AG04450 (cell line): ENCODE data around the gene WNT7B. TPM values are rescaled to one million over a fixed set of nuclear protein-coding genes. Genes with fewer than 3 reads are reported as not detected.

Experiments
- CTCF ChIA-PET: fragments of 300-600, 350-600 bp; formaldehyde crosslinking; extraction: SDS; loops from one replicate; lab custom pipeline; 2022; ENCODE audit warnings: antibody characterized with exemption, inconsistent platforms; lab: Charles Lee
- POLR2A ChIA-PET: fragments of 350-600 bp; formaldehyde crosslinking; extraction: SDS; loops from one replicate; lab custom pipeline; 2021; ENCODE audit warnings: antibody characterized with exemption, inconsistent platforms; lab: Yijun Ruan, JAX
- DNase-seq: peaks from one replicate; pipeline ENCODE4 v3.0.0-alpha.2; 2011; ENCODE audit warnings: low read depth, low spot score
- H3K27ac ChIP-seq: one replicate; pipeline ENCODE4 v1.5.1; 2012; ENCODE audit warnings: low read depth, low read length, control low read depth
- H3K27me3 ChIP-seq: one replicate; pipeline ENCODE4 v1.6.0; 2012; ENCODE audit warnings: low read length; ENCODE audit not compliant: control insufficient read depth, insufficient read depth
- H3K4me3 ChIP-seq: 2 replicates; pipeline ENCODE4 v1.5.1; 2011; ENCODE audit warnings: mild to moderate bottlenecking, low read depth, low read length, control low read depth
- H3K9me3 ChIP-seq: 2 replicates; pipeline ENCODE4 v1.5.1; 2012; ENCODE audit warnings: low read length; ENCODE audit not compliant: control insufficient read depth, insufficient read depth
- polyA plus RNA-seq: library from polyadenylated mRNA; depleted of rRNA; stranded (reverse); fragments of >200 nt; gene quantifications from 2 replicates; pipeline ENCODE4 v1.2.3, GENCODE V29; 2011
- TF ChIP-seq, protein P1 (sequence below): IDR thresholded peaks from 2 replicates; pipeline ENCODE4 v1.5.1; 2011; ENCODE audit warnings: low read depth, low read length, control low read depth, inconsistent platforms

The WNT7B gene
- polyA plus RNA-seq, 1 experiment: 0.56 TPM

DNA sequence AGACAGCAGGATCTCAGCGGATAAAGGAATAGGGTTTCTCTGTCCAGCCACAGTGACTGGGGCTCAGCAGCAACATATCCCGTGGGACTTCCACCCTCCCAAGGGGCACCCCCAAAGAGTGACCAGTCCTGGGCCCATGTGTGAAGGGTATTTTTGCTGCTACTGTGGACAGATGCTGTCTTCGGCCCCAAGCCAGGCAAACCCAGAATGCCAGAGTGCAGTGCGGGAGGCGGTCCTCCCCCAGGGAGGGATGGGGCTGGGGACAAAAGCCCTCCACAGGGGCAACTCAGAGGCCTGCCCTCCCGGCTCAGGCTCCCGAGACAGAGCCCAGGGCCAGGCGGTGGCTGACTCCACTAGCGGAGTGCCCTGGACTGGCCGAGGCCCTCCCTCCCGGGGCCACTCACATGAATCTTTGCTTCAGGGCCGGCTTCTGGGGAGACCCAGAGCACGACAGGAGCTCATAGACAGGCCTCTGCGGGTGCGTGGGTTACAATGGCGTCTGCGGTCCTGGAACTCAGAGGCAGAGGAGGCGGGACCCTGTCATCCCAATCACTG is 34.7 kb upstream of the WNT7B start:
- H3K27ac ChIP-seq: no peak overlapping the region
- no peak overlapping the region for H3K4me3 ChIP-seq
- POLR2A ChIA-PET: no interaction called here
- peaks cover 17% of the 10 kb centered on the region for H3K9me3 ChIP-seq
- H3K27me3 ChIP-seq: no peaks in the 10 kb centered on the region
- CTCF ChIA-PET: interaction anchor here (1.8 kb wide), 1 partner anchor 12 kb away, joined by 6 read pairs; no protein-coding TSS in a partner anchor
- DNase-seq: no peak
- TF ChIP-seq, protein P1, sequence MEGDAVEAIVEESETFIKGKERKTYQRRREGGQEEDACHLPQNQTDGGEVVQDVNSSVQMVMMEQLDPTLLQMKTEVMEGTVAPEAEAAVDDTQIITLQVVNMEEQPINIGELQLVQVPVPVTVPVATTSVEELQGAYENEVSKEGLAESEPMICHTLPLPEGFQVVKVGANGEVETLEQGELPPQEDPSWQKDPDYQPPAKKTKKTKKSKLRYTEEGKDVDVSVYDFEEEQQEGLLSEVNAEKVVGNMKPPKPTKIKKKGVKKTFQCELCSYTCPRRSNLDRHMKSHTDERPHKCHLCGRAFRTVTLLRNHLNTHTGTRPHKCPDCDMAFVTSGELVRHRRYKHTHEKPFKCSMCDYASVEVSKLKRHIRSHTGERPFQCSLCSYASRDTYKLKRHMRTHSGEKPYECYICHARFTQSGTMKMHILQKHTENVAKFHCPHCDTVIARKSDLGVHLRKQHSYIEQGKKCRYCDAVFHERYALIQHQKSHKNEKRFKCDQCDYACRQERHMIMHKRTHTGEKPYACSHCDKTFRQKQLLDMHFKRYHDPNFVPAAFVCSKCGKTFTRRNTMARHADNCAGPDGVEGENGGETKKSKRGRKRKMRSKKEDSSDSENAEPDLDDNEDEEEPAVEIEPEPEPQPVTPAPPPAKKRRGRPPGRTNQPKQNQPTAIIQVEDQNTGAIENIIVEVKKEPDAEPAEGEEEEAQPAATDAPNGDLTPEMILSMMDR: no peak

DNA sequence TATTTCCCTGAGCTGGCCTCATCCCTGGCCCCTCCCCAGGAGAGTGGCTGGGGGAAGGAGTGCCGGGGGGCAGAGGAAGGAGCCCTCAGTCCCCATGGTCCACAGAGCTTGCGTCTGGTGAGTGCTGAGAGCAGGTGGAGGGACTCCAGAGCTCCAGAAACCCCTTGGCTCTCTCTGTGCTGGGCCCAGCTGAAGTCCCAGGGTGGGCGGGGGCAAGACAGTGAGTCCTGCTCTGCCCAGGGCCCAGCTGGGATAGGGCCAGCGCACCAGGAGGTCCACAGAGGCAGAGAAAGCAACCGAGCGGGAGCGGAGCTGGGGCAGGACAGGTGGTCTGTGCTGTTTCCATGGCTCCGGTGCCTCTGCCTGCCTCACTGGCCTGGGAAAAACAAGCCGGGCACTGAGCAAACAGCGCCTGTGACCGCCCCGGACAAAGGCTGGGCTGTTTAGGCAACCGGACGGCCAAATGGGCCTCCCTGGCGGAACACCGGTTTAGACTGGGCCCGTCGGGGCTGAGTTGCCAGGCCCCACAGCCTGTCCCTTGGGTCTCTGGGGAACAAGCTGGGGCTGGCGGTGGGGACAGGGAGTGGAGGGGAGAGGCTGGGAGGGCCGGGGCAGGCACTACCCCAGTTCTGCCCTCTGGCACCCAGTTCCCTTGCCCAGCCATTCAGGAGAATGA is 34.1 kb upstream of the WNT7B start:
- Histone ChIP-seq H3K27me3 (no peaks in the 10 kb centered on the region), H3K9me3 (peaks cover 17% of the 10 kb centered on the region), H3K4me3 (no peak overlapping the region), H3K27ac (no peak overlapping the region)
- no peak for DNase-seq
- TF ChIP-seq, protein P1: no peak
- POLR2A ChIA-PET: no interaction called here
- CTCF ChIA-PET: no interaction called here

DNA sequence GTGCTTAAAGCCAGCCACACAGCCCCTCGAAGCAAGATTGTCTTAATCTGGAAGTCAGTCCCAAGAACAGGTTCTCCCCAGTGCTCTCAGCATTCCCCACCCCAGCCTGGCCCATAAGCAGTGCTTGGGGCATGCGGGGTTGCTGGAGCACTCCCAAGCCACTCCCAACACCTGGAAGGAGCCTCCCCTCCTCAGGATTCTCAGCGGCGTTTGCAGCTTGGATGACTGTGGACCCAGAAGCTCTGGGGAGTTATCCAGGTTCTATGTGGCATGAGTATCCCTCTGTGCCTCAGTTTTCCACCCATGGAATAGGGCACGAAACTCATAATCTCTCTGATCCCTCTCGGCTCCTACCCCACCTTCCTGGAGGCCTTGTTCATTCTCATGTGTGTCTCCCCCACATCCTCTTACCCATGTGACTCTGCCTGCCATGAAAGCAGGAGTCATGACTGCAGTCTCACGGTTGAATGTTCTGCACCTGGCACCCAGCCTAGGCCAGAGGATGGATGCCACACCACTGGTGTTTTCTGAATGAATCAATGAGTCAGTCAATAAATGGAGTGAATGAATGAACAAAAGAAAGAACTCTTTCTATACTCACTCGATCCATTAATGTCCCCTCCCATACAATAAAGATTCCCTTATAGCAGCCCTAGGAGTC is 33.4 kb upstream of the WNT7B start:
- no peak overlapping the region for H3K4me3 ChIP-seq
- DNase-seq: no peak
- H3K9me3 ChIP-seq: peaks cover 17% of the 10 kb centered on the region
- POLR2A ChIA-PET: no interaction called here
- TF ChIP-seq, protein P1: no peak
- H3K27ac ChIP-seq: no peak overlapping the region
- CTCF ChIA-PET: no interaction called here
- H3K27me3 ChIP-seq: no peaks in the 10 kb centered on the region

DNA sequence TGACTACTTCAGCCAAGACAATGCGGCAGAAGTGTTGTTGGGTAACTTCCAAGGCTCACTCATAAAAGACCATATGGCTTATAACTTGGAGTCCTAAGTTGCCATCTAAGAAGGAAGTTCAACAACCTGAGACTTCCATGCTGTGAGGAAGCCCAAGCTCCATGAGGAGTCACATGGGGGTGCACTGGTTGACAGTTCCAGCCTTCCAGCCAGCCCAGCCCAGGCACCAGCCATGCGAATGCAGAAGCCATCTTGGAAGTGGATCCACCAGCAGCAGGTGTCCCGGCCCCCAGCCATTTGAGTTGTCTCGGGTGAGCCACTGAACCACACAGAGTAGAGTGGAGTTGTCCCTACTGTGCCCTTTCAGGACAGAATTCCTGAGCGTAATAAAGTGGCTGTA is 32.8 kb upstream of the WNT7B start:
- ChIA-PET CTCF (interaction anchor here (4.6 kb wide), 1 partner anchor 106 kb away, joined by 91 read pairs; no protein-coding TSS in a partner anchor), POLR2A (no interaction called here)
- DNase-seq: no peak
- no peak overlapping the region for H3K4me3 ChIP-seq
- H3K27me3 ChIP-seq: no peaks in the 10 kb centered on the region
- TF ChIP-seq, protein P1: no peak
- no peak overlapping the region for H3K27ac ChIP-seq
- H3K9me3 ChIP-seq: peaks cover 17% of the 10 kb centered on the region
